Measurements from ENCODE around the gene ZSWIM8. TPM values are rescaled to one million over a fixed set of nuclear protein-coding genes. Genes with fewer than 3 reads are reported as not detected.

Gene ZSWIM8
- polyA plus RNA-seq, 1 donor (not counting 4 experiments of a cell fraction or from before 2014, with no cell fraction given): 34.2 TPM

DNA sequence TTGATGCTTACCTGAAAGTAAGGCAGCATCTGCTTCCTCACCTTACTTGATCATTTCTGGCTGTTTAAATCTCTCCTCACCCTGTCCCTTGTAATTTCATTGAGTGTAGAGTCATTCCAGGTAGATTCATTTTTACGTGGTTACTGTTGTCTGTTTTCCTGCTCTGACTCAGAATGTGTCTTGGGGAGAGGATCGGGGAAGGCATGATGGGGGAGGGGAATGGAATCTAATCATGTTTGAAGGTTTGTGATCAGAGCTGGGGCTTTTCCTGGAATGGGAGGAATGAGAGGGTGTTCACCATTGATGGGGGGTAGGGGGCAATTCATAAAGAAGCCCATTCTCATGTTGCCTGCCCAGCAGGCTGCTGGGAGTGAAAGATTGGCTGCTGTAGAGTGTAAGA lies 22.5 kb upstream of the ZSWIM8 start:
- FAIRE-seq (peak; percentile 66), DNase-seq (ENCODE audit: low read depth, low spot score) (peak; percentile 33)
- Histone ChIP-seq H2AFZ (ENCODE audit: control insufficient read depth, low read length) (no peak overlapping the region), H3K27ac (ENCODE audit: control insufficient read depth, insufficient read depth, low read length) (peak overlapping the region; percentile 71), H3K27me3 (ENCODE audit: control insufficient read depth, extremely low read depth, insufficient read depth, low read length) (no peaks in the 10 kb centered on the region), H3K4me2 (ENCODE audit: control insufficient read depth, extremely low read depth, insufficient read depth, low read depth, low read length) (peak overlapping the region; percentile 34), H3K9me3 (ENCODE audit: control insufficient read depth, low read depth, low read length) (no peaks in the 10 kb centered on the region), H3K9me1 (ENCODE audit: control insufficient read depth, extremely low read depth, insufficient read depth, low read length) (no peaks in the 10 kb centered on the region), H3K9ac (ENCODE audit: control insufficient read depth, extremely low read depth, insufficient read depth, low read length) (peak overlapping the region; percentile 53), H3K36me3 (ENCODE audit: control insufficient read depth in 2 of 2, extremely low read depth in 1 of 2, insufficient read depth in 2 of 2, low read length in 2 of 2) (peaks cover 44 to 67% of the 10 kb centered on the region in 2 experiments), H3K79me2 (ENCODE audit: control insufficient read depth, insufficient read depth, low read length) (peaks cover 6% of the 10 kb centered on the region), H3K4me3 (ENCODE audit: control insufficient read depth in 2 of 3, extremely low read depth in 1 of 3, insufficient read depth in 2 of 3, low read depth in 1 of 3, low read length in 3 of 3) (no peak overlapping the region), H3K4me1 (ENCODE audit: control insufficient read depth, extremely low read depth, insufficient read depth, low read length) (peaks cover 23% of the 10 kb centered on the region), H4K20me1 (ENCODE audit: control insufficient read depth, extremely low read depth, insufficient read depth, low read length) (peaks cover 2% of the 10 kb centered on the region)
- no peak for TF ChIP-seq EZH2 (IDR thresholded peaks at IDR 0.05; ENCODE audit: low read length)
- TF ChIP-seq, protein P1, sequence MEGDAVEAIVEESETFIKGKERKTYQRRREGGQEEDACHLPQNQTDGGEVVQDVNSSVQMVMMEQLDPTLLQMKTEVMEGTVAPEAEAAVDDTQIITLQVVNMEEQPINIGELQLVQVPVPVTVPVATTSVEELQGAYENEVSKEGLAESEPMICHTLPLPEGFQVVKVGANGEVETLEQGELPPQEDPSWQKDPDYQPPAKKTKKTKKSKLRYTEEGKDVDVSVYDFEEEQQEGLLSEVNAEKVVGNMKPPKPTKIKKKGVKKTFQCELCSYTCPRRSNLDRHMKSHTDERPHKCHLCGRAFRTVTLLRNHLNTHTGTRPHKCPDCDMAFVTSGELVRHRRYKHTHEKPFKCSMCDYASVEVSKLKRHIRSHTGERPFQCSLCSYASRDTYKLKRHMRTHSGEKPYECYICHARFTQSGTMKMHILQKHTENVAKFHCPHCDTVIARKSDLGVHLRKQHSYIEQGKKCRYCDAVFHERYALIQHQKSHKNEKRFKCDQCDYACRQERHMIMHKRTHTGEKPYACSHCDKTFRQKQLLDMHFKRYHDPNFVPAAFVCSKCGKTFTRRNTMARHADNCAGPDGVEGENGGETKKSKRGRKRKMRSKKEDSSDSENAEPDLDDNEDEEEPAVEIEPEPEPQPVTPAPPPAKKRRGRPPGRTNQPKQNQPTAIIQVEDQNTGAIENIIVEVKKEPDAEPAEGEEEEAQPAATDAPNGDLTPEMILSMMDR (optimal IDR thresholded peaks at IDR 0.05 in 1 of 3, IDR thresholded peaks at IDR 0.05 in 1 of 3, conservative IDR thresholded peaks at IDR 0.05 in 1 of 3; ENCODE audit: extremely low read depth in 1 of 3, insufficient read depth in 2 of 3, low read length in 3 of 3): no peak
- dilution Hi-C loops (cut with MboI; ENCODE audit: extremely low pct_ligation_motif_present, low sequenced_read_pairs): no loop called here

GRCh38 chr10:73763343-73763742 lies 22.1 kb upstream of the ZSWIM8 start:
- no peaks in the 10 kb centered on the region for H3K27me3 ChIP-seq (ENCODE audit: control insufficient read depth, extremely low read depth, insufficient read depth, low read length)
- H3K4me2 ChIP-seq (ENCODE audit: control insufficient read depth, extremely low read depth, insufficient read depth, low read depth, low read length): peak overlapping the region; percentile 34
- DNase-seq (ENCODE audit: low read depth, low spot score): no peak
- H3K36me3 ChIP-seq (ENCODE audit: control insufficient read depth in 2 of 2, extremely low read depth in 1 of 2, insufficient read depth in 2 of 2, low read length in 2 of 2): peaks cover 45 to 67% of the 10 kb centered on the region in 2 experiments
- no peak overlapping the region for H3K4me3 ChIP-seq (ENCODE audit: control insufficient read depth in 2 of 3, extremely low read depth in 1 of 3, insufficient read depth in 2 of 3, low read depth in 1 of 3, low read length in 3 of 3)
- dilution Hi-C loops (cut with MboI; ENCODE audit: extremely low pct_ligation_motif_present, low sequenced_read_pairs): no loop called here
- peaks cover 2% of the 10 kb centered on the region for H4K20me1 ChIP-seq (ENCODE audit: control insufficient read depth, extremely low read depth, insufficient read depth, low read length)
- H3K9me1 ChIP-seq (ENCODE audit: control insufficient read depth, extremely low read depth, insufficient read depth, low read length): no peaks in the 10 kb centered on the region
- TF ChIP-seq EZH2 (IDR thresholded peaks at IDR 0.05; ENCODE audit: low read length): no peak
- TF ChIP-seq, protein P1 (optimal IDR thresholded peaks at IDR 0.05 in 1 of 3, IDR thresholded peaks at IDR 0.05 in 1 of 3, conservative IDR thresholded peaks at IDR 0.05 in 1 of 3; ENCODE audit: extremely low read depth in 1 of 3, insufficient read depth in 2 of 3, low read length in 3 of 3): no peak
- no peak overlapping the region for H2AFZ ChIP-seq (ENCODE audit: control insufficient read depth, low read length)
- H3K9me3 ChIP-seq (ENCODE audit: control insufficient read depth, low read depth, low read length): no peaks in the 10 kb centered on the region
- peak overlapping the region; percentile 71 for H3K27ac ChIP-seq (ENCODE audit: control insufficient read depth, insufficient read depth, low read length)
- no peak for FAIRE-seq
- H3K9ac ChIP-seq (ENCODE audit: control insufficient read depth, extremely low read depth, insufficient read depth, low read length): peak overlapping the region; percentile 53
- H3K4me1 ChIP-seq (ENCODE audit: control insufficient read depth, extremely low read depth, insufficient read depth, low read length): peaks cover 23% of the 10 kb centered on the region
- peaks cover 6% of the 10 kb centered on the region for H3K79me2 ChIP-seq (ENCODE audit: control insufficient read depth, insufficient read depth, low read length)
